GM21825 (cell line): Measurements from ENCODE around the gene GABBR2.
"Not testable (repeated sequence)": the region's sequence is repeated elsewhere in the genome, so short reads cannot be mapped to it uniquely, and the experiment has no call there.

Experiments used
- ATAC-seq: cut with Tn5 transposase; IDR thresholded peaks from one replicate; pipeline ENCODE4 v1.9.1; 2021; ENCODE audit warnings: mild to moderate bottlenecking, moderate library complexity; ENCODE audit not compliant: unreplicated experiment

GABBR2 gene

GRCh38 chr9:98491828-98492227 is 216.9 kb downstream of the GABBR2 start:
- no peak for ATAC-seq

DNA sequence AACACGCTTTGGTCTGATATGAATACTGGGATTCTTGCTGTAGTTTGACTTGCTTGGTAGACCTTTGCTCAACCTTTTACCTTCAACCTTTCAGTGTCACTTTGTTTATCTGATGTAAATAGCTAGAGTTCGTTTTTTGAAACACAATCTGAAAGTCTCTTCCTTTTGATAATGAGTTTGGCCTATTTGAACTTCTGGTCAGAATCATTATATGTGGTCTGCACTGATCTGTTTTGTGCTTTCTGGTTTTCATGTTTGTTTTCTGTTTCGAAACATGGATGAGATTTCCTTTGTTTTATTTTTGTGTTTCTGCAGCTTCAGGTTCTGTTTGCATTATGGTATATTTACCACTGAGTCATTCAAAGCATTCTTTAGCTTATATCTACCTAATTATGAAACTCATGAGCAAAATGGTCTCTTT is 217.5 kb downstream of the GABBR2 start:
- ATAC-seq = no peak

DNA sequence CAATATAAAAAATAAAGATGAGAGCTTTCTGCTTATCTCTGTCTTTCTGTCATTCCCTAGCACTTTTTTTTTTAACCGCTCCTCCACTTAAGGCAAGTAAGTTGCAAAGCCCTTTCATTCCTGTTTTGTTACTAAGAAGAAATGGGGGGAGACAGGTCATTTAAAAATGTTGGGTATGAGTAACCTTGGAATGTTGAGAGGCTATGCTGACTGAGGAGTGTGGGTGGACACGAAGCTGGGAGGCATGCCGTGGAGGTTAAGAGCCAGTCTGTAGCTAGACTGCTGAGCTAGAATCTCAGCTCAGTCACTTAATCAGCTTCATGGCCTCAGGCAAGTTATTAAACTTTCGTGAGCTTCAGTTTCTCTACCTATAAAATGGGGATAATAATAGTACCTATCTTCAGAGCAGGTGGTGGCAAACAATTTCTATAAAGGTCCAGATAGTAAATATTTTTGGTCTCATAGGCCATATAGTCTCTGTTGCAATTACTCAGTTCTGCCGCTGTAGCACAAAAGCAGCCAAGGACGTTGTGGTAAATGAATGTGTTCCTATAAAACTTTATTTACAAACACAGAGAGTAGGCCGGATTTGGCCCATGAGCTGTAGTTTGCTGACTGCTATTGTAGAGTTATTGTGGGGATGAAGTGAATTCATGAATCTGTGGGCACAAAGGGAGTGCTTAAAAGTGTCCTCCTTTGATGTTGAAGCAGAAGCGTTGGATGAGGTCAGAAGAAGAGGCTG is 220.0 kb downstream of the GABBR2 start:
- ATAC-seq = no peak

- ATAC-seq = no peak
These were observed 223.0 kb downstream of the GABBR2 start for GRCh38 chr9:98485706-98486105.

DNA sequence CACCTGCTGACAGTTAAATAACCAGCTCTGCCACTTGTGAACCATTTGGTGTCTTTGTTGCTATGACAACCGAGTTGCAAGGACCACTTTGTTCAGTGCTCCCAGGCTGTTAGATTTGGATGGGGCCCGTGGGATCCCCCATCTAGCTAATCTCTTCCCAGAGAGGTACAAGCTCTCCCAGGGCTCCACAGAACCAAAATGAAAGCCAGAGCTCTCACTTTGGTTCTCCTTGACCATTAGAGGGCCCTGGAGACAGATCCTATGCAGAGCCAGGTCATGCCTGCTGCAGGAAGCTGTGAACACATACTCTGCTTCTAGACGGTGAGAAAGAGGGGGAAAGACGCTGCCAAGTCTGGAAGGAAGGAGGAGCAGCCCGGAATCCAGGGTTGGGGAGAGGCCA is 224.6 kb downstream of the GABBR2 start:
- ATAC-seq = no peak

DNA sequence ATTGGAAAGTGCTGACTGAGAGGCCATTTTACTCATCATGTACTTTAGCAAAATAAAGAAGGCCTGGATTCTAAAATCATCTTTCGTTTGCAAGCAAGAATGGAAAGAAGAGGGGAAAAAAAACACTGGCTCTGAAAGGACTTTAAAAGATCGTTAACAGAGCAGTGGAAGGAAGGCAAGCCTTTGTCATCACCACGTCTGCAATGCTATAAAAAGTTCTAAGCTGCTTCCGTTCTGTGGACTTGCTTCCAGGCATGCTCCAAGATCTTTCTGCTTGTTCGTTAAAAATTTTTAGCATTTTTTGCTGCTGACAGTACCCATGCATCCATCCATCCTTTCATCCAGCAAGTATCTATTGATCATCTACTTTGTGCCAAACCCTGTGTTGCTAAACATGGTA is 226.5 kb downstream of the GABBR2 start:
- no peak for ATAC-seq

DNA sequence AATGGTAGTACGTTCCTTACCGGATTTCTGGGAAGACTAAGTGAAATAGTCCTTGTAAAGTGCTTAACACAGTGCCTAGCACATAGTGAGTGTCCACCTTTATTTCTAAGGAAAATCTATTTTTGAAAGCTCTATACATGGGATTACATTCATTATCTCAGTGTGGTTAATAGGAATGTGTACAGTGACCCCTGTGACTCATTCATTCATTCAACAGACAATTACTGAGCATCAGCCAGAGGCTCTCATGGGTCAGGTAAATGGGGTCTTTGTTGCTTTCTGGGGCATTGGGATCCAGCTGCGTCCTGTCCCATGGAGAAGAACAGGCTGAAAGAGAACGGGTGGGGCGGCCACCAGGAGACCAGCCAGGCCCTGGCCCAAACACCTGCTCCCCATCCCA is 227.1 kb downstream of the GABBR2 start:
- no peak for ATAC-seq

DNA sequence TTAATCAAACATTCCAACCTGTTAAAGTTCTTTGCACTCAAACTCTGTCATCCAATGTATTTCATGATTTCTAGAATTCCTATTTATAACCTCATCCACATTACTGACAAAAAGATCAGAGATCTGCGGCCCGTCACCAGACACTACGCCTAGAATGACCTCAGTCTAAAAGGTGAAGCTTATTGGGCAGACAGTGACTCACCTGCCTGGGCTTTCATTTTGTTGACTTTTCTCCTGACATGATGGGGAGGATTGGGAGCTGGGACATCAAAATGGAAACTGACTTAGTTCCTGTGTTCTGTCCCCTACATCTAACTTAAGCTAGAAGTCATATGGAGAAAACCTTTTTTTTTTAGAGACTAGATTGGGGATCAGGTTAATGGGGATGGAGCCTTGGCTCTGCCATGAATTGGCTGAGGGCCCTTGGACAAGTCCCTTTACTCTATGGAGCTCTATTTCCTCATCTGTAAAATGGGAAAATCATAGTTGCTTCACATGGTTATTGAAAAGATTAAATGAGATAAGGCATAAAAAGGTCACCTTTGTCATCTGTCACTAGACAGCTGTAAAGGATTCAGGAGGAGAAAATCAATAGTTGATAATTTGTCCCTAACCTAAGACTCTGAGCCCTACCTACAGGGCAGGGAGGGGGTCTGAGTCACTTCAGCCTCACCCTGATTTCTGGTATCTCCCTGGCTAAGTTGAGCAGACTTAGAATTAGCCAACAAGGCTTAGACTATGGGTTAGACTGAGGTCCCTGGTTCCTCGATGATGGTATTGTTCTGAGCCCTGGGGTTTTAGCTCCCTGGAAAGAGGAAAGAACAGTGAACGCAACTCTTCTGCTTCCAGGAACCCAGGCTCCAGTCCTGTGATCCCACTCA is 228.5 kb downstream of the GABBR2 start:
- ATAC-seq = no peak

DNA sequence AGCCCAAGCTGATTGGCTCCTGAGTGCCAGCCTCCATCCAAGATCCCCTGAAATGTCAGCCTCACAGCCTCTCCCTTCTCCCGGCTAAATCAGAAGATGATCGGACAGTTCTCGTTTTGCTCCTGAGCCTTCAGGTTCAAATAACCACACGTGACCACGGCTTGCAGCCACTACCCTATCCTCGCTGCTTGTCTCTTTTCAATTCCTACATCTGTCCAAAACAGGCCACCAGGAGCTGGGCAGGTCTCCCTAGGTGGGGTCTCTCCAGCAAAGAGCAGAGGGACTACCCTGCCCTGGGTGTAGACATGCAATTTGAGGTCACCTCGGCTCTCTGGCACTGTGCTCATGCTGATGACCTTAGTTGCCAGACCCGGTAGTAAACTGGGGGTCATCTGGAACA is 229.3 kb downstream of the GABBR2 start:
- no peak for ATAC-seq

DNA sequence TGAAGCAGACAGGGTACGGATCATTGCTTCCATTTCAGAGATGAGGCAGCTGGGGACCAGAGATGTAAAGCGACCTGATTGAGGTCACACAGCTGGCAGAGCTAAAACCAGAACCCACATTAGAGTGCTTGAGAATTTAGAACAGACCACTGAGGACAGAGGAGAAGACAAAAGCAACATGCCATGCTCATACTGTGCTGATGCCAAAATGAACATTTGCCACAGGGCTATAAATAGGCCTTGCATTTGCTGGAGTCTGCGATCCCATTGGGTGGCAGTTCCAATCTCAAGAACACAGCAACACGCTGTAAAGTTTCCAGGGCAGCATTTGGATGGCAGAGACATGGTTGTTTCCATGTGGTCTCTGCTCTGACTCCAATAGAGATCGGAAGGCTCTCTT is 230.9 kb downstream of the GABBR2 start:
- ATAC-seq = no peak

DNA sequence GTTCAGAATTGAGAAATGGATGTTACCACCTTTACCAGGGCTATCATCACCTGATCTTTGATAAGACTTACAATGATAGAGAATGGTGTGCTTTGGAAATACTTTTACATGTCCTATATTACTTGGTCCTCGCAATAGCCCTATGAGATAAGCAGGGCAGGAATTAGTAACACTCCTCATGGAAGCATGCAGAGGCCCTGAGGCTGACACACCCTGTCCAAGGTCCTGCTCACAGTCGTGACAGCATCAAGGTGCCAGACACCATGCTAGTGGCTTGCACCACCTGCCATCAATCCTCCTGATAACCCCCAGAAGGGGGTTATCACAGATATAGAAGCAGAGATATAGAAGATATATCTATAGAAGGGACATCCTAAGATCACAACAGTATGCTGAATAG is 236.5 kb downstream of the GABBR2 start:
- no peak for ATAC-seq

DNA sequence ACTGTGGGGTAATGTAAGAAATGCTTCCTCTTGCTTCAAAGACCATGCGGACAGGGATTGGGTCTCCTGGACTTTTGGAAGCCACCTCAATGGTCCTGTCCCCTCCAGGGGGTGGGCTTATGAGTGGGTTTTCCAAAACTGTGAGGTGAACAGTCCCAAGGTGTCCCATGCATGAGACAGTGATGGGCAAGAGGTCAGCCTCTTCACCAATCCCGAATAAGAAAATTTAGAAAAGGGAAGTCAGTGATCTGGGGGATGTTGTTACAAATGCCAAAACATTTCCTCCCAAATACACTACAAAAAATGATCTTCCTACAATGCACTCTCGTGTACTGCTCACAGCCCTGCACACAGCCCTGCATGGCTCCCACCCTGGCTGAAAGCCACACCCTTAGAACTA is 237.6 kb downstream of the GABBR2 start:
- no peak for ATAC-seq

- no peak for ATAC-seq
These were observed 240.0 kb downstream of the GABBR2 start for GRCh38 chr9:98468567-98469239.

DNA sequence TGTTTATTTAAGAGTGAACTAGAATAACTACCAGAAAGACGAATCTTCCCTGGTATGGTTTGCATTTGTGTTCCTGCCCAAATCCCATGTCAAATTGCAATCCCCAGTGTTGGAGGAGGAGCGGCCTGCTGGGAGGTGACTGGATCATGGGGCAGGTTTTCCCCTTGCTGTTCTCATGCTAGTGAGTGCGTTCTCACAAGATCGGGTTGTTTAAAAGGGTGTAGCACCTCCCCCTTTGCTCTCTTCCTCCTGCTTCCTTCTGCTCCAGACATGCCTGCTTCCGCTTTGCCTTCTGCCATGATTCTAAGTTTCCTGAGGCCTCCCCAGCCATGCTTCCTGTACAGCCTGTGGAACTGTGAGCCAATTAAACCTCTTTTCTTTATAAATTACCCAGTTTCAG is 242.9 kb downstream of the GABBR2 start:
- ATAC-seq = no peak

- not testable (repeated sequence) for ATAC-seq
These were observed 244.5 kb downstream of the GABBR2 start for GRCh38 chr9:98464156-98464690.

GRCh38 chr9:98462310-98462709 is 246.4 kb downstream of the GABBR2 start:
- no peak for ATAC-seq

- ATAC-seq = no peak
These were observed 248.0 kb downstream of the GABBR2 start for GRCh38 chr9:98460704-98461103.

DNA sequence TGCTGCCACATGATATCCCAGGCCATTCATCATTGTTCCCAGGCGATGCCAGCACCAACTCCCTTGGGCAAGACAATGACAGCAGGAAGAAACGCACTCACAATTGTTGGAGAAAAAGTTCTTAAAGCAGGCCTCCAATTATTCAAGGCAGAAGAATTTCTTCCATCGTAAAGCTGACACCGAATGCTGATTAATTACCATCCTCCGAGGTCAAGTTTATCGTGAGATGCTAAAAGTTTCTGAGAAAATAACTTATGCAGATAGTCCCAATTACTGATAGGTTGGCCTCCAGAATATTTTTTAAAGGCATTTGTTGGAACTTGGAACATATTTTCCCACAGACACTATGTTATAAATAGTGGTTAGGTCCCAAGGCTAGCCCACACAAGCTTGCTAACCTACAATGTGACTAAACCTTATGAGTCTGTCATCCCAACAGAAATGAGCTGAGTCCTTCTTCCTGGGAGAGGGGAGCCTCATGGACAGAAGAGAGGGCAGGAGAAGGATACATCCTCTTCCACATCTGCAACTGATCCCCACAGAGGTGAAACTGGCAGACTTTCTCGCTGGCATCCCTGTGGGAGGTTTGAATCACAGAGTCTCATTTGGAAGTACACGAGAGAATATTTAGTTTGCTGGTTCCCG is 250.9 kb downstream of the GABBR2 start:
- ATAC-seq = no peak

DNA sequence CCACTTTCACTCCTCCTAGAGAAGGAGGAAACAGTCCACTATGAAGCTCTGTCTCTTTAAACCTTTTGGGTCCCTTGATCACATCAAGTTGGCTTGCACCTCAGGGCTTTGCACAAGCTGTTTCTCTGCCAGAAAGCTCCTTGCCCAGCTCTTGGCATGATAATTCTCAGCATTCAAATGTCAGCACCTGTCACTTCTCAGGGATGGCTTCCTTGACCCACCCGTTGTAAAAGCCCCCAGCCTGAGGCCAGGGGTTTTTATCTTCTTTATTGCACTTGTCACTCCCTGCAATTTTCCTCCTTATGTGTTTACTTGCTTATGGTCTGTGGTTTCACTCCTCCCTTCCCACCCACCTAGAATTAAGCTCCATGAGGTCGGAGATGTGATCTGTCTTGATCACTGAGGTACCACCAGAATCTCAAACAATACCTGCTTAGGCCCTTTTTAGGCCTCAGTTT is 252.6 kb downstream of the GABBR2 start:
- no peak for ATAC-seq

- no peak for ATAC-seq
These were observed 253.2 kb downstream of the GABBR2 start for GRCh38 chr9:98455256-98456155.
